Measurements from ENCODE around the gene SRMS.

Gene SRMS

DNA sequence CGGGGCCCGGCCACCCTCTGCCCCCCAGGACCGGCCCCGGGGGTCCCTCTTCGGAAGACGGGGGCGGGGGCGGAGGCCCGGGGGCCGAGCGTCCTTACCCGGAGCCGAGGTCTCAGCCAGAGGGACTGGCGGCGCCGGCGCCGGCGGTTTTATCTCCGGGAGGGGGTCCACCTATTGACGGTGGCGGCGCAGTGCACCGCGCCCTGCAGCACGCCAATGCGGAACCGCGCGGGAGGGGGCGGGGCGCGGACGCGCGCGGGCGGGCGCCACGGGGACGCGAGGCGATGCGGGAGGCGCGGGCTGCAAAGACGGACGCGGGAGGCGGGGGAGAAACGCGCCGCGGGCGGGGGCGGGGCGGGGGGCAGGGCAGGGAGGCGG lies 48.6 kb downstream of the SRMS start, which contains the start of gene EEF1A2:
Gene EEF1A2, minus strand, starts transcription at position 124 of the 378 bp plus-strand sequence. CDS start 1,320 bp downstream, outside the sequence.
- DNase-seq = no peak

DNA sequence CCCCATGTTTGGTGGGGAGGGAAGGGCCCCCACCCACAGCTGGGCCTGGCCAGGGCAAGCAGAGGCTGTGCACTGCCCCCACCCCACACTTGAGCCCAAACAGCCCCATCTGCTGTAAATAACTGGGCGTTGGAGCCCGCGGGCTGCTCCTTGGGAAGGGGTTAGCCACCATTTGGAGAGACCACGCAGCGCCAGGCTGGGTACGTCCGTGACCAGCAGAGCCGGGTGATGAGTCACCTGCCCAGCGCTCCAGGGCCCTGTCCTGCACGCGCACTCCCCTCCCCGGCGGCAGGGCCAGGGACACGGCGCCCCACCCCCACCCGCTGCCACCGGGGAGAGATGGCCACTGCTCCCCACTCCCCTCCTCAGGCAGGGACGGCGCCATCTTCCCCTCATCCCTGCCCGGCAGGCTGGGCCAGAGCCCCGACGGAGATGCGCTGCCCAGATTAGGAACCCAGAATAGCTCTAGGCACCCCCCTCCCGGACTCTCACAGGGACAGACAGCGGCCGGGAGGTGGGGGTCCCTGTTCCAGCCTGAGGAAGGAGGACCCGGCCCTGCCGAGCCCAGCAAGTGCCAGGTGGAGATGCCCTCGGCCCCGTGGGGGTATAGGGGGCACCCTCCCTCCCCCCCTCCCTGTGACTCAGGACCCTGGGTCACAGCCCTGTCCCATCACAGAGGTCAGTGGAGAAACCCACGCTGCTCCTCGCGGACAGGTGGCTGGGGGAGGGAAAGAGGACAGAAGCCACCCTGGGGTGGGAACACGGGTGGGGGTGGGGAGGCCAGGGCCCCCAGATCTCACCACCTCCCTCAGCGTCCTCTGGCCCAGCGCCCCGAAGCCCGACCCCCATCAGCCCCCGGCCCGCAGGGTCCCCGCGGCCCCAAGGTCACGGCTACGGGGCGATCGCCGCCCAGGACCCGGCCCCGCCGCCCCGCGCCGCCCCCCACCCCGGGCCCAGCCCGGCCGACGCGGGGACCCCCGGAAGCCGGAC lies 49.3 kb downstream of the SRMS start:
- DNase-seq = no peak

DNA sequence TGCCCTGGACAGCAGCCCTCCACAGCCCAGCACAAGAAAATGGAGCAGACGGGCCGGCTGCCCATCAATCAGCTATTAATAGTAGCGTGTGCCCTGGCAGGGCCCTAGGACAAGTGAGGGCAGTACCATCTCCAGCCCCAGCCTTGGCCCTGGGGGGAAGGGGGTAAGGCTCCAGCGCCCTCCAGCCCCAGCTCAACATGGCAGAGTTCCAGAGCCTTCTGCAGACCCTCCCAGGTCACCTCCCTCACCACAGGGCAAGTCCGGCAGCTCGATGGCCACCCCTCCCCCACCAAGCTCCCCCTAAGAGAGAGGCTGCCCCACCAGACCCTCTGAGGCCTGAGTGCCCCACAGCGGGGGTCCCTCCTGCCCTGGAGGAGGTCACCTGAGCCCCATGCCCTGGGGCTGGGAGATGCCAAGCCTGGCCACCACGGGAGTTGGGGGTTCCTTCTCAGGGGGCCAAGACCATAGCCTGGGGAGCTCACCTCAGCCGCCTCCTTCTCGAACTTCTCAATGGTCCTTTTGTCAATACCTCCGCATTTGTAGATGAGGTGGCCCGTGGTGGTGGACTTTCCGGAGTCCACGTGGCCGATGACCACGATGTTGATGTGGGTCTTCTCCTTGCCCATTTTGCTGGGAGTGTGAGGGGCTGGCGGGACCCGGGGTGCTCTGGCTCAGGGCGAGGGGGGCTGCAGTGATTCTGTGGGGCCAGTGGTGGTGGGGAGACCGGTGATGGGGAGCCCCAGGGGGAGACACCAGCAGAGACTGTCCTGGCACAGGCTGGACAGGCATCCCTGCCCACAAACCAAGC lies 50.2 kb downstream of the SRMS start:
- DNase-seq = no peak

DNA sequence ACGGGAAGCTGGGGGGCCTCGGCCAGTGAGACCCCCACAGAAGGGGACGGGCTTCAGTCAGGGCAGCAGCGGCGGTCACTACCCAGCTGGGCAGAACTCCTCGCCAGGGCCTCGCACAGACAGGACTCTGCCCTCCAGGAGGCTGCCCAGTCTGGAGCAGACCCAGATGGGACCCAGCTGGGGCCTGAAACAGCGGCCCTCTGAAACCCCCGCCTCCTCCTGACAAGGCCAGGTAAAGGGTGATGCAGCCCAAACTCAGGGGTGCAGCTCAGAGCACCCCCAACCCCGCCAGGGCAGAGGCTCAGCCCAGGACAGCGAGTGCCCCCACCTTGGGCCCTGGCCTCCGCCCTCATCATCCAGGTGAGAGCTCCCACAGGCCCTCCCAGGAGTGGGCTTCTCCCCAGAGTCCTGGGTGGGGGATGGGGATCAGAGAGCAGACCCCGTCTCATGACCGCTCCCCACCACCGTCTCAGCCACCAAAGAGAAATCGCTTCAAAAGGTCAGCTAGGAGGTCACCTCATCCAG lies 50.9 kb downstream of the SRMS start:
- no peak for DNase-seq

DNA sequence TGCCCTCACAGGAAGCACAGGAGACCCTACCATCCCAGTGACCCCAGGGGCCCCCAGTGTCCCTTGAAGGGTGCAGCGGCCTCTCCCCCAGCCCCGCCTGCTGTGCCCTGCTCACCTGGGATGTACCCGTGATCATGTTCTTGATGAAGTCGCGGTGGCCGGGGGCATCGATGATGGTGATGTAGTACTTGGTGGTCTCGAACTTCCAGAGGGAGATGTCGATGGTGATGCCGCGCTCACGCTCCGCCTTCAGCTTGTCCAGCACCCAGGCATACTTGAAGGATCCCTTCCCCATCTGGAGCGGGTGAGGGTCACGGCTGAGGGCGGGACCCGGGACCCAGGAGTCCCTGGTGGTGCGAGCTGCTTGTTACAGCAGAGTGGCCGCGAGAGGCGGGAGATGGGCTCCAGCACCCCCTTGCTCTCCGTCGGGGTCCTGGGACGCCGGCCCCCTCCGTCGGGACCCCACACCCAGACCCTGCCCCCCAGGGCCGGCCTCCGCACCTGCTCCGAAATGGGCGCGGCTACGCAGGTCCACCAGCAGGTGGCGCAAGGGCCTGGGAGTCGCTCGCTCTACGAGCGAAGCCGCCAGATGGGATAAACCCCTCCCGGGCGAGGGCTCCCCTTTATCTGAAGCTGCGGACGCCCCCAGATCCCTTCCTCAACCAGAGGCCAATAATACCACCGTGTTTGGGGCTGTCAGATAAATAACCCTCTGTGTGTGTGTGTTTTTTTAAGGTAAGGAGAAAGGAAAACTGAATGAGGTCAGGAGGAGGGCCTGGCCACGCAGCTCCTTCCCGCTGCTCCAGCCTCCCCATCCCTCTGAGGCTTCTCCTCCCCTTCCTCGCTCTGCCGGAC lies 51.6 kb downstream of the SRMS start:
- no peak for DNase-seq

DNA sequence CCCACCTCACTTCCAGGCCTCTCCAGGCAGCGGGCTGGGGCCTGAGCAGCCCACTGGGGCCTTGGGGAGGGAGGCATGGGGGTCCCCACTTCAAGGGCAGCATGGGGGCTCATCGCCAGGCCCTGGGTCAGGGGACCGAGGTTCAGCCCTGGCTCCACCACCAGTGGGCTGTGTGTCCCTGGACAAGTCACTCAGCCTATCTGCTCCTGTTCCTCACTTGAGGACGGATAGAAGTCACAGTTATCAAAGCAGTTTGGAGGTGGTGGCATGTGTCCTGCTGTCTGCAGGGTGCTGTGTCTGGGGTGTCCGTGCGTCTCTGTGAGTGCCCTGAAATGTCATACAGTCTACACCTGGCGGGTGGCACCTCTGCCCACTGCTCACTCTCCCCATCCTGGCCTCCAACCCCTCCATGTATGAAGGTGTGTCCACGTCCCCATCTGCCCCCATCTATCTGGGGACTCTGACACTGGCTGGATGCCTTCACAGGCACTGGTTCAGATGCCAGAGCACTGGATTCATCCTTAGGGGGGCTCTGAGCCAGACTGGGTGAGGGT lies 52.3 kb downstream of the SRMS start:
- no peak for DNase-seq

DNA sequence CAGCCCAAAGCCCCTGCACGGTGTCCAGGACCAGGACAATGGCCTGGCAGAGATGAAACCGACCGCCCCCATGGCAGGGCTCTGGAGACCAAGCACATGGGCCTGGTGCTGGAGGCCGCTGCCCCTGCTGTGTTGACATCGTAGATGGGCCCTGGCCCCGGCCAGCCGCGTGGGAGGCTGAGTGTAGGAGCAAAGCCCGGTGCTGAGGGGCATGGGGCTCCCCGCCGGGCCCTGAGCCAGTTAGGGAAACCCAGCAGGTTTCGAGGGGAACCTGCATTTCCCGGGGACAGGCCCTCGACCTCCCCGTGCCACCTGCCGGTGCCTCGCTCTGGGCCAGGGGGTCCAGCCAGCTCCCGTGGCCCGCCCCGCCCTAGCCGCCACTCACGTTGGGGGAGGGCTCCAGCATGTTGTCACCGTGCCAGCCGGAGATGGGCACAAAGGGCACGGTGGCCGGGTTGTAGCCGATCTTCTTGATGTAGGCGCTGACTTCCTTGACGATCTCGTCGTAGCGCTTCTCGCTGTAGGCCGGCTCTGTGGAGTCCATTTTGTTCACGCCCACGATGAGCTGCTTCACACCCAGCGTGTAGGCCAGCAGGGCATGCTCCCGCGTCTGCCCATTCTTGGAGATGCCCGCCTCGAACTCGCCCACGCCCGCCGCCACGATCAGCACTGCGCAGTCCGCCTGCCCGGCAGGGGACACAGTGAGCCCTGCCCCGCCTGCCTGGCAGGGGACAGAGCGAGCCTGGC lies 53.0 kb downstream of the SRMS start:
- no peak for DNase-seq

DNA sequence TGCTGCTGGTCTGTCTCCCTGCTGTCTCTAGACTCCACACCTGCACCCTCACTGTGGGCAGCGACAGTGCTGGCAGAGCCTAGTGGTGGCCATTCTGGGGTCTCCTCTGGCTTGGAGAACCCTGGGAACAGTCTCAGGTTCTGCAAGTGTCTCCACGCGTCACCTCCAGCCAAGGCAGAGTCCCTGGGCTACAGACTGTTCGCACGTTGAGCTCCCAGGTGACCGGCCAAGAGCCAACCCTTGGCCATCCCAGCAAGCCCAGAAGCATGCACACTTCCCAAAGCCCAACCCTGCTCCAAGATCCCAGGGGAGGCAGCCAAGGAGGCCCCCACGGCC lies 53.5 kb downstream of the SRMS start:
- no peak for DNase-seq

DNA sequence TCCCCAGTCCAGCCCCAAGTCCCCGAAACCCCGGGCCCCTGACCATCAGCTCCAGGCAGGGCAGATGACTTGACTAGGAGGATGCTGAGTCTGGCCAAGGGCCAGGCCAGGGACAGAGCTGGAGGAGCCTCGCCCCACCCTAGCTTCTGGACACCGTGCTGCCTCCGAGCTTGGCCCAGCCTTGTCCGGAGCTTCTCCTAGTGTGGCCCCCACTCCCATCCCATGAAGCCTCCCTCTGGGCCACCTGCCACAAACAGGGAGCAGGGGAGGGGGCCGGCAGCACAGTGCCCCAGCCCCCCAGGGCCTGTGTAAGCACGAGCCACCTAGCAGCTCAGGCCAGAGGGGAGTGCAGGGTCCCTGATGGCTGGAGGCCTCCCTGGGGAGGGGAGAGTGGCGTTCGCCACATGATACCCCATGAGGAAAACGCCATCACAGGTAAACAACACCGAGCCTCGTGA lies 54.0 kb downstream of the SRMS start:
- no peak for DNase-seq

DNA sequence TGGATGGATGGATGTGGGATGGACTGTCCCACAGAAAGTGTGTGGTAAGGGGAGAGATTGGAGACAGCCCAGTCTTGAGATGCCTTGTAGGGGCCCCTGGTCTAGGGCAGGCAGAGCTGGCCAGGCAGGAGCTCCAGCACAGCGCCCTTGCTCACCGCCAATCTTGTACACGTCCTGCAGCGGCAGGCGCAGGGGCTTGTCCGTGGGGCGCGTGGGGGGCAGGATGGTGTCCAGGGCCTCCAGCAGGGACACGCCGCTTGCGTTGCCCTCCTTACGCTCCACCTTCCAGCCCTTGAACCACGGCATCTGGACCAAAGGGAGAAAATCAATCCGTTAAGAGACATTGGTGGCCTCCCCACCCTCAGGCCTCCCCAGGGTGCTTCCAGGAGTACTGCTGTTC lies 54.6 kb downstream of the SRMS start:
- no peak for DNase-seq

DNA sequence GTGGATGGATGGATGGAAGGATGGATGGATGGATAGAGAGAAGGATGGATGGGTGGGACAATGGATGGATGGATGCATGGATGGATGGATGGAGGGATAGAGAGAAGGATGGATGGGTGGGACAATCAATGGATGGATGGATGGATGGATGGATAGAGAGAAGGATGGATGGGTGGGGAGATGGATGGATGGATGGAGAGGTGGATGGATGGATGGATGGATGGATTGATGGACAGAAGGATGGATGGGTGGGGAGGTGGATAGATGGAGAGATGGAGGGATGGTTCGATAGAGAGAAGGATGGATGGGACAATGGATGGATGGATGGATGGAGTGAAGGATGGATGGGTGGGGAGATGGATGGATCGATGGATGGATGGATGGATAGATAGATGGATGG lies 55.0 kb downstream of the SRMS start:
- DNase-seq = no peak

DNA sequence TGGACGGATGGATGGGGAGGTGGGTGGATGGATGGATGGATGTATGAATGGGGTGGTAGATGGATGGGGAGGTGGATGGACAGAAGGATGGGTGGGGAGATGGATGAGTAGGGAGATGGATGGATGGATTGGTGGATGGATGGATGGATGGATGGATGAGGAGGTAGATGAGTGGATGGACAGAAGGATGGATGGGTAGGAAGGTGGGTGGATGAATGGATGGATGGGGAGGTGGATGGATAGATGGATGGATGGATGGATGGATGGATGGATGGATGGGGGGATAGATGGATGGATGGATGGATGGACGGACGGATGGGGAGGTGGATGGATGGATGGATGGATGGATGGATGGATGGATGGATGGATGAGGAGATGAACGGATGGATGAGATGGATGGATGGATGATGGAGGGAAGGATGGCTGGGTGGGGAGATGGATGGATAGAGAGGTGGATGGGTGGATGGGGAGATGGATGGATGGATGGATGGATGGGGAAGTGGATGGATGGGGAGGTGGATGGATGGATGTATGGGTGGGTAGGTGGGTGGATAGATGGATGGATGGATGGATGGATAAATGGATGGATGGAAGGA lies 55.8 kb downstream of the SRMS start:
- no peak for DNase-seq

DNA sequence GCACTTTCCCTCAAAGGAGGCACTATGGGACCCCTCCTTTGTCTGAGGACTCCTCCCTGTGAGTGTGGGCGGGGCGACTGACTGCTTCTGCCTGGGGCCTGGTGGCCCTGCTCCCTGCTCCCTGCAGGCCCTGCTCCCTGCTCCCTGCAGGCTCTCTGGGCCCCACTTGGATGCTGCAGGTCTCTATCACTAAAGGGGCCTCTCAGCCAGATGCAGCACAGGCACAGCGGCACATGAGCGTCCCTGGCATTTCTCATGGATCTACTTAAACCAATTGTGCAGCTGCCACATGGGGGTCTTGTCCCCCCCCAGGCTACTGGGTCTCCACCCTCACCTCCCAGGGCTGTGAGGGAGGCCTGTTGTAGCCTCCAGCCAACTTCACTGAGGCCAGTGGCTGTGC lies 56.5 kb downstream of the SRMS start:
- DNase-seq = no peak

Data from GF-D8 (cell line).